ENCODE data around the gene CDH4.

DNA sequence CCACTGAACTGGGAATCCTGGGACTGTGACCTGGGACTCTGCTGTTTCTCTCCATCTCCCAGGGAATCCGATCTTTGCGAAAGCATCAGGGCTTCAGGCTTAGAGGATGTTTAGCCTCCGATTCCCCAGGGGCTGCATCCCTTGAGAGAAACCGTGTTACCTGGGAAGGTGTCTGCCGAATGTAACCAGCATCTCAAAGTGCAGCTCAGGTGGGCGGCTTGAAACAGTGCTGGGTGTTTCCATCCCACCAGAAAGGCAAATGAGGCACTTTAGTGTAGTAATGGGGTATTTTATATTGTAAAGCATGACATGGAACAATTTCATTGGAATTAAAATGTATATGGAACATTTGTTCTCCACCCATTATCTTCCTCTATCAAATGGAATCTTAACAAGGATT lies 15.2 kb downstream of the CDH4 start:
- no peak for TF ChIP-seq POLR2A (IDR thresholded peaks at IDR 0.05)
- TF ChIP-seq POLR2AphosphoS5 (IDR thresholded peaks at IDR 0.05): no peak
